ENCODE data around the gene TRAK2.
"Not testable (repeated sequence)": the region's sequence is repeated elsewhere in the genome, so short reads cannot be mapped to it uniquely, and the experiment has no call there.

Gene TRAK2

DNA sequence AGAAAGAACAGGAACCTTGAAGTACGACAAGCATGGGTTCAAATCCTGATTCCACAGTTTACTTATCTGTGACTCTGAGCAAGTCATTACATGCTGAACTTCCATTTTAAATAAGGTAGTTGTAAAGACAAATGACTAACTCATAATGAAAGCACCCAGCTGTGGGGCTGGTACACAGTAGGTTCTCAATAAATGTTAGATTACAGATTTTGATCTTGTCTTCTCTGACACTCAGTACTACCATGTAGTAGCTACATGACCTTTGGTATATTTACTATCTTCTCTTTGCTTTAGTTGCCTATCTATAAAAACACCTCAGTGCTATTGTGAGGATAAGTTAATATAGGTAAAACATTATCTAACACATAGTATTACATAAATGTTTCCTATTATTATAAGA is 3.2 kb downstream of the TRAK2 start:
- FAIRE-seq, result no peak

DNA sequence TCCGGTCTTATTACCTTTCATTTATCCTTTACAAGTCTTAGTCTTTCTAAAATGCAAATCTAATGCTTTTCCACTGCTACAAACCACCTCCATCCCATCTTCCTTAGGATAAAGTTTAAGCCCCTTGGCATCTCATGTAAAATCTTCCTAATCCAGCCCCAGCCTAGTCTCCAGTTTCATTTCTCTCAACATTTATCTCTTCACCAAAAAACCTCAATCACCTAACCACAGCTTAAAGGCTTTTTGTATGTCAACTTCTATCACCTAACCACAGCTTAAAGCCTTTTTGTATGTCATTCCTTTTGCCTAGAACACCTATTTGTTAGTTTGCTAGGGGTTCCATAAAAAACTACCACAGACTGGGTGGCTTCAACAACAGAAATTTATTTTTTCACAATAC is 4.2 kb downstream of the TRAK2 start:
- FAIRE-seq, result no peak

DNA sequence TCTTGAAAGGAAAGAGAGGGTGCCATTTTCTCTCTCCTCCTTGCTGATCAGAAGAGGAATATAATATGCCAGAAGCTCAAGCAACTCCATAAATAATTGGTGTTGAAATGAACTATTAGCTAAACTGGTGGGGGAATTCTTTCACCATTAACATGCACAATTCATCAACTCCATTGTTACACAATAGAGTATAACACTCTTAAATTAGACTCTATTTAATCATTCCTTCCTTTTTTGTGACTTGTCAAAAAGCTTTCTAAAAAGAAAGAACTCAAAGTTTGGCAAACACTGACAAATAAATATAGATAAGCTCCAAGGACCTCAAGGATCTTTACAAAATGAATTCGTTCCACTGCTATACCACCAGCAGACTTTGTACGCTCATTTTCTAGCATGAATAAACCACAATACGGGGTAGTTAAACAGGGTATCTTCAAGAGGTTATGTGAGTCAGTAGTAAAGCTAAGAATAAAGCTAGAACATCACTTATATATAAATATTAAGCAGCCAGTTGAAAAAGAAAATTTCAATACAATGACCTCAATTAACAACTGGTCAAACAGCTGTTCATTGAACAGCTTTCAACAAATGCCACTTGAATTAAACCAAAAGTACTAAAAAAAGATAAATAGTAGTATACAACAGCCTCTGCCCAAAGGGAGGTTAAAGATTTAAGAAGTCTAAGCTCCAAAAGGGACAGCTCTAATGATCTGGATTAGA is 6.4 kb downstream of the TRAK2 start:
- FAIRE-seq, result no peak

DNA sequence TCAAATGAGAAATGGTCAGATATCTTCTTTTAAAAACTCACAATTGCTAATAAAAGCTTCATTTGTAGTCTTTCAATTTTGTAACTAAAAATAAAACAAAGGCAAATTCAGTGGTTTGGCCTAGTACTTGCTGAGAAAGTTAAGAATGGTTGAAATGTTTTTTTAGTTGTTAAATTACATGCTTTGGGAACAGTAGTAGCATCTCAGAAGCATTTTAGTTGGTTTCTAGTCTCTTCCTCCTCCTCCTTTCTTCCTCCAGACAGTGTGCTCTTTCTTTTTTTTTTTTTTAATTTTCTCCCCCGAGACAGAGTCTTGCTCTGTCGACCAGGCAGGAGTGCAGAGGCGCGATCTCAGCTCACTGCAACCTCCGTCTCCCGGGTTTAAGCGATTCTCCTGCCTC is 9.8 kb downstream of the TRAK2 start:
- FAIRE-seq, result no peak

DNA sequence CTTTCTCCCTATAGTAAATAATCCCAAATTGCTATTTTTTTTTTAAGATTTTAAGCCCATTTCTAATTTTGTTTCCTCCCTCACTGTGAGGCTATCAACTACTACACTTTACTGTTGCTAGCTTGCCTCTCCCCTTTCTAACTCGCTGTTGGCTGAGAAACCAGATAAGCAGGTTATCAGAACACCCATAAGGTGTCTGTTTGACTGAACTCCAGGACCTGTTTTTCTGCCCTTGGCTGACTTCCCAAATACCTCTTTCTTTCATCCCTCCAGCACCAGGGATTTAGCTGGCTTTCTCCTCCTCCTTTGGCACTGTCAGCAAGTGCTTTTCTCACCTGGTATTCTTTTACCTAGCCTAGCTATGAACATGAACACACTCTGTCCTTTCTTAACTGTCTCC is 11.1 kb downstream of the TRAK2 start:
- no peak for FAIRE-seq

DNA sequence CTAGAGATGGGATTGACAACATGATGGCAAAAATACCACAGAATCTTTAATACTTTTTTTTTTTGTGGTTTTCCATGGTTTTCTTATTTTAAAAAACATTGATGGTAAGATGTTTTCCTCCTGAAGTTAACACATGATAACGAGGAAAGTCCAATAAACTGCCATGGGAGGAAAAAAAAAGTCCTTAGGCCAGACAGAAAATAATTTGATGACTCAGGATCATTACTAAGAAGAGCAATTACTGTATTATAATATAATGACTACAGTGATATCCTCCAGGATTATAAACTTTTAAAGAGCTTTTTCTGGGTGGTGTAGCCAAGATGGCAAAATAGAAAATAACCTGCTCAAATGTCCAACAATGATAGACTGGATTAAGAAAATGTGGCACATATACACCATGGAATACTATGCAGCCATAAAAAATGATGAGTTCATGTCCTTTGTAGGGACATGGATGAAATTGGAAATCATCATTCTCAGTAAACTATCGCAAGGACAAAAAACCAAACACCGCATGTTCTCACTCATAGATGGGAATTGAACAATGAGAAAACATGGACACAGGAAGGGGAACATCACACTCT is 11.8 kb downstream of the TRAK2 start:
- not testable (repeated sequence) for FAIRE-seq

DNA sequence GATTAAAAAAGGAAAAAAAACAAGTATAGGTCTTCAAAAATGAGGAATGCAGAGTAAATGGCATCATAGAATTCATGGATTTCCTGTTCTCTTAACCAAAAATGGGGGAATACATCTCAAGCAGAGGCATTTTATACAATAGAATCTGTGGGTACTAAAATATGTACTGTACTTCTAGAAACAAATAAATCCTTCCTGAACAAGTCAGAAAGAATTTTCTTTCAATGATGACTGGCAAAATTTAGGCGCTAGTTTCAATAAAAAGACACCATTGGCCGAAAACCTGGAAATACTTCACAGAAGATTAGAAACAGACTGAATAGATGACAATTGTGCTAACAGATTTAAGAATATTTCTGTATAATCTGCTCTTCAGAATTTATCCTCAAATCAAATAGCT is 15.1 kb downstream of the TRAK2 start:
- no peak for FAIRE-seq

DNA sequence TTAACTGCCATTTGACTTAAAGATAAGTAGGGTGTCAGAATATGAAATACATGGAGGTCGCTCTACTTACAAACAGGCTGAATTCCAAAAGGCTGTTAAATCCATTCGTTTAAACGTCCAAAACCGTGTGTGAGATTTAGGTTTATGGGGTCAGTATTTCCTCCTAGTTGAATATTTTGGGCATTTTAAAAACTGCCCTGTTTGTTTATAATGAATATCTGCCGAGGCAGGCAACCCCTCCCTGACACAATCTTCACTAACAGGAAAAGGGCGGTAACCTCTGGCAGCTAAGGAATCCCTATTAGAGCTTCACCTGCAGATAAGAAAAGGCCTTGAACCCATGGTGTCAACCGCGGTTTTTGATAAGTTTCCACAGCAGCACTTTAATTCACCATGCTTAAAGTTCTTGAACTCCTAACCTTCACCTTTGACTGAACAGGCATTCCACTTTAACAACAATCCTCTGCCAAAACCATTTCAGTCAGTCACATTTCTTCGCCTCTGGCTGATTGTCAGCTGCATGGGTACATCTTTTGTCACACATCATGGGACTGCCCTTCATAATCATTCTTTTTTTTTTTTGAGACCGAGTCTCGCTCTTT is 17.8 kb downstream of the TRAK2 start:
- FAIRE-seq, result no peak

DNA sequence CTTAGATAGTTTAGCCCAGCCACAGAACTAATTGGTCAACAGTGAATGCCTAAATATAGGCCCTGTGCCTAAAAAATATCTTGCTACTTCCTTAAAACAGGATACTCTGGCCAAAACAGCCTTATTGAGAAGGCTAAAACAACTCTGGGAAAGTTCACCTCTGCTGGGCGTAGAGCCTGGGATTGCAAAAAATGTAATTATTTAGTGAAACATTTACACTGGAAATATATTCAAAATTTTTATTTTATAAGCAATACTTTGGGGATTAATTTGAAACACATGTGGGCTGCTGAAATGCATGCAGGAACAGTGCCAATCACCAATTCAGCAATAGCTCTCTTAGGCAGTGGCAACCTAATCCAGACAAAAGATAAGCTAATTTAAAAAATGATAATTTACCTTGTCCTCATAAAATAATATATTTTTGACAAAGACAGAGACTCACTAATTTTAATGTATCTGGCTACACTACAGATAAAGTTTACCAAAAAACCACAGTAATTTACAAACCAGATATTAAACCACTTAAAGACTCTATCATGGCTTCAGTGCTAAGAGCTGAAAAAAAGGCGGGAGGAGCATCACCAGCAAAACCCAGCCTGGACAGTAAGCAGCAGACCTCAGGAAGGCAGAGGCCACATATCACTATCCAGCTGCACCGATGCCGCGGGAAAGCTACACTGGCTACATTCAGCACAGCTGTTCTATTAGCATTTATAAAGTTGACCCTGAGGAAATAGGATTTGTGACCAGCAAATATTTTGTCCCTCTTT is 18.5 kb downstream of the TRAK2 start:
- peak; percentile 21 for FAIRE-seq

DNA sequence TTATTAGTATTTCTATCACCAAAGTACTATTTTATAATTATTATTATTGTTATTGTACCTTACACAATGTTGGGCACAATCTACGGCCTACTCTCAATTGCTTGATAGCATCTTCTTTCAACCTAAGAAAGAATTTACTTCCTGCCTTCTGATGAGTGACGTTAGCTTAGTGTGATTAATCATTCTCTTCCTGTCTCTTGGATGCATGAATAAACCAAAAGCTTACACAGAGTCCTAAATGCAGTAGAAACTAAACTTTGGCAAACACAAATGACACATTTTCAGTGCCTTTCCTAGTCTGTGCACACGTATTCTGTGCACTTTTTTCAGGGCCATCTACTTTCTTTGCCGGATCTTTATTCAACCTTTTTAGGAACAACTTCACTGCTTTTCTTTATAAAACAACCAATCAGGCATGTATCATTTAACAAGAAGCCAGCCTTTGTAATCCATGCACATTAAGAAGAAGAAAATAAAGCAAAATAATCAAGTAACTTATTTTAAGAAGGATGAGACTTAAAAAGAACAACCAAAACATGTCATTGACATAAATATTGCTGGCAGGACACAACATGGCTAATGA is 19.1 kb downstream of the TRAK2 start:
- FAIRE-seq, result no peak

DNA sequence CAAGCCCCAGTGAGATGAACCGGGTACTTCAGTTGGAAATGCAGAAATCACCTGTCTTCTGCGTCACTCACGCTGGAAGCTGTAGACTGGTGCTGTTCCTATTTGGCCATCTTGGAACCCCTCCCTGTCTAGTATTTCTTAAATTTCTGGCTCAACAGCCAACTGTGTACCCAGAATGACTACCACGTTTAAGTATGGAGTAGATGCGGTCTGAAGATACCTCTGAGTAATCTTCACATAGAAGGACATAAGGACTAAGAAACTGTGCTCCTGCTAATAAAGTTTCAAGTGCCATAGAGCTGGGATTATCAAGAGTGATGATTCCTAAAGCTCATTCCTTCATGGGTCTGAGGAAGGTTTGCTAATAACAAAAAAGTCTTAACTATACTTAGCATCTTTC is 20.4 kb downstream of the TRAK2 start:
- FAIRE-seq, result no peak

DNA sequence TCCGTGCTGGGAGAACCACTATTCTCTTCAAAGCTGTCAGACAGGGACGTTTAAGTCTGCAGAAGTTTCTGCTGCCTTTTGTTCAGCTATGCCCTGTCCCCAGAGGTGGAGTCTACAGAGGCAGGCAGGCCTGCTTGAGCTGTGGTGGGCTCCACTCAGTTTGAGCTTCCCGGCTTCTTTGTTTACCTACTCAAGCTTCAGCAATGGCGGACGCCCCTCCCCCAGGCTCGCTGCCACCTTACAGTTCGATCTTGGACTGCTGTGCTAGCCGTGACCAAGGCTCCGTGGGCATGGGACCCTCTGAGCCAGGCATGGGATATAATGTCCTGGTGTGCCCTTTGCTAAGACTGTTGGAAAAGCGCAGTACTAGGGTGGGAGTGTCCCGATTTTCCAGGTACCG is 20.9 kb downstream of the TRAK2 start:
- not testable (repeated sequence) for FAIRE-seq

DNA sequence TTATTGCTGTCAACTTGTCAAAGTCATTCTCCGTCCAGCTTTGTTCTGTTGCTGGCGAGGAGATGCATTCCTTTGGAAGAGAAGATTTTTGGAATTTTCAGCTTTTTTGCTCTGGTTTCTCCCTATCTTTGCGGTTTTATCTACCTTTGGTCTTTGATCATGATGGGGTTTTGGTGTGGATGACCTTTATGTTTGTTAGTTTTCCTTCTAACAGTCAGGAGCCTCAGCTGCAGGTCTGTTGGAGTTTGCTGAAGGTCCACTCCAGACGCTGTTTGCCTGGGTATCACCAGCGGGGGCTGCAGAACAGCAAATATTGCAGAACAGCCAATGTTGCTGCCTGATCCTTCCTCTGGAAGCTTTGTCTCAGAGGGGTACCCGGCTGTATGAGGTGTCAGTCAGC is 21.4 kb downstream of the TRAK2 start:
- FAIRE-seq, result not testable (repeated sequence)

DNA sequence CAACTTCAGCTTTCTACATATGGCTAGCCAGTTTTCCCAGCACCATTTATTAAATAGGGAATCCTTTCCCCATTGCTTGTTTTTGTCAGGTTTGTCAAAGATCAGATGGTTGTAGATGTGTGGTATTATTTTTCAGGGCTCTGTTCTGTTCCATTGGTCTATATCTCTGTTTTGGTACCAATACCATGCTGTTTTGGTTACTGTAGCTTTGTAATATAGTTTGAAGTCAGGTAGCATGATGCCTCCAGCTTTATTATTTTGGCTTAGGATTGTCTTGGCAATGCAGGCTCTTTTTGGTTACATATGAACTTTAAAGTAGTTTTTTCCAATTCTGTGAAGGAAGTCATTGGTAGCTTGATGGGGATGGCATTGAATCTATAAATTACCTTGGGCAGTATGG is 22.9 kb downstream of the TRAK2 start:
- FAIRE-seq, result not testable (repeated sequence)

DNA sequence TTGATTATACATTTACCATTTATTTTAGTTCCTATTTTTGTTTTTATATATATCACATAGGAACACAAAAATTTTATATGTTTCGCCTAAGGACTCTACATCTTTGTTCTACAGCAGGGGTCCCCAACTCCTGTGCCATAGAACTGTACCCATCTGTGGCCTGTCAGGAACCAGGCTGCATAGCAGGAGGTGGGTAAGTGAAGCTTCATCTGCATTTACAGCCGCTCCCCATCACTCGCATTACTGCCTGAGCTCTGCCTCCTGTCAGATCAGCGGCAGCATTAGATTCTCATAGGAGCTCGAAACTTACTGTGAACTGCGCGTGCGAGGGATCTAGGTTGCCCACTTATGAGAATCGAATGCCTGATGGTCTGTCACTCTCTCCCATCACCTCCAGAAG is 25.3 kb downstream of the TRAK2 start:
- FAIRE-seq, result no peak

DNA sequence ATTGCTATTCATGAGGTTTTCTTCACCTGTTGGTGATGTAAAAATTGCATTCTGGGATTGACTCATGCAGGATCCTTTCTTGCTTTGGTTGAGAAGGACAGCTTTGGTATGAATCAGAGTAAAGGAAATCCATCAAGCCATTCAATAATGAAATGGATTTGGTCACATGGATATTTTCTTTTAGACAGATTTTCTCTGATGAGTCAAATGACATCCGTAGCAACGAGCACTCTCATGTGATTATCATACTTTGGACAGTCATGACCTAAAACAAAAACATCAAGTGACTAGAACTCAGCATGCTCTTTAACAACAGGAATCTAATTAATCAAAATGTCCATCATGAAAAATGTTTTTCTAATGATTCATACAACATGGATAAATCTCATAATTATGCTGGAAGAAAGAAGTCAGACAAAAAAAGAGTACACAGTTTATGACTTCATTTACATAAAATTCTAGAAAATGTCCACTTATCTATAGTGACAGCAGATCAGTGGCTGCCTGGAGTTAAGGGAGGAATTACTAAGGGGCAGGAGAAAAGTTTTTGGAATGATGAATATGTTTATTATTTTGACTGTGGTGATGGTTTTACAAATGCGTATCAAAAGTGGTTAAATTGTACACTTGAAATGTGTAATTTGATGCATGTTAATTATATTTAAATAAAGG is 30.7 kb downstream of the TRAK2 start:
- FAIRE-seq, result no peak

DNA sequence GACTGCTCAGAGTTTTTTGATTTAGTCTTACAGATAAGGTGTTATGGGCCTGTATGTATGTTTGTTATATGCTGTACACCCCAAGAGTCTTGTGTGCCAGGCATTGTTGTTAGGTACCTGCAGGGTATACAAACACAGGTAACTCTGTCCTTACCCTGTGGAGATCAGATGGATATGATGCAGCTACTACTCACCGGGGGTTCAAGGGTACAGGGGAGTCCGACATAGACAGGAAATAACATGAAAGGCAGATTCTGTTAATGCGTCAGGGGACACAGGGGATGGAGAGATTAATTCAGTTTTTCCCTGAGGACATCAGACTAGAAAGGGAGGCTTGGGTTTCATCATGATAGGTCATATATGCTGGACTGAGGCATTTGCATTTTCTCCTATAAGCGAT is 31.3 kb downstream of the TRAK2 start:
- FAIRE-seq, result no peak

DNA sequence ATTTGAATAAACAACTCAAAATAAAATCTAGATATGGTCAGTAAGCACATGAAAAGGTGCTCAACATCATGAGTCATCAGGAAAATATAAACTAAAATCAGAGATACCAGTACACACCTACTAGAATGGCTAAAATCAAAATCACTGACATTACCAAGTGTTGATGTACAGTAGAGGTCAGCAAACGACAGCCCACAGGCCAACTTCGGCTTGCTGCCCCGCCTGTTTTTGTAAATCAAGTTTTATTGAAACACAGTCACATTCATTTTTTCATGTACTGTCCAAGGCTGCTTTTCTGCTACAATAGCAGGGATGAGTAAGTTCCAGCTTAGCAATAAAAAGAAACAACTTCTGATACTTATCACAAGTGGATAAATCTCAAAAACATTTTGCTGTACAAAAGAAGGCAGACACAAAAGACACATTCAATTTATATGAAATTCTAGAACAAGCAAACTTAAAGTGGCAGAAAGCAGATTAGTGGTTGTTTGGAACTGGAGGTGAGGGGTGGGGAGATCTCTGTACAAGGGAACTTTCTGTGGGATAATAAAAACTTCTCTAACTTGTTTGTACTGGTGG is 32.1 kb downstream of the TRAK2 start:
- no peak for FAIRE-seq

DNA sequence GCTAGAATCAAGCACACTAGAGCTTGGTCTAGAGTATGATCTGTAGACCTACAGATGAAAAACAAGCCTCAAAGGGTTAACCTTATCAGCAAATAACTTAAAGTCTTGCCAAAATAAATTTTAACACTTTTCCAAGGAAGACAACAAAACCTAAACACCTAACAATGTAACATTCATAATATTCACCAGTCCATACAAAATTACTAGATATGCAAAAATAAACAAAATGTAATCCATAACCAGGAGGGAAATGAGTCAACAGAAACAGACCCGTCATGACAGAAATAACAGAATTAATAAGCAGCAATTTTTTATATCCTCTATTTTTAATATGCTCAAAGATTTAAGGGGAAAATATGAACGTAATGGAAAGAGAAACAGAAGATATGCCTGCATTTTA is 36.1 kb downstream of the TRAK2 start:
- no peak for FAIRE-seq

DNA sequence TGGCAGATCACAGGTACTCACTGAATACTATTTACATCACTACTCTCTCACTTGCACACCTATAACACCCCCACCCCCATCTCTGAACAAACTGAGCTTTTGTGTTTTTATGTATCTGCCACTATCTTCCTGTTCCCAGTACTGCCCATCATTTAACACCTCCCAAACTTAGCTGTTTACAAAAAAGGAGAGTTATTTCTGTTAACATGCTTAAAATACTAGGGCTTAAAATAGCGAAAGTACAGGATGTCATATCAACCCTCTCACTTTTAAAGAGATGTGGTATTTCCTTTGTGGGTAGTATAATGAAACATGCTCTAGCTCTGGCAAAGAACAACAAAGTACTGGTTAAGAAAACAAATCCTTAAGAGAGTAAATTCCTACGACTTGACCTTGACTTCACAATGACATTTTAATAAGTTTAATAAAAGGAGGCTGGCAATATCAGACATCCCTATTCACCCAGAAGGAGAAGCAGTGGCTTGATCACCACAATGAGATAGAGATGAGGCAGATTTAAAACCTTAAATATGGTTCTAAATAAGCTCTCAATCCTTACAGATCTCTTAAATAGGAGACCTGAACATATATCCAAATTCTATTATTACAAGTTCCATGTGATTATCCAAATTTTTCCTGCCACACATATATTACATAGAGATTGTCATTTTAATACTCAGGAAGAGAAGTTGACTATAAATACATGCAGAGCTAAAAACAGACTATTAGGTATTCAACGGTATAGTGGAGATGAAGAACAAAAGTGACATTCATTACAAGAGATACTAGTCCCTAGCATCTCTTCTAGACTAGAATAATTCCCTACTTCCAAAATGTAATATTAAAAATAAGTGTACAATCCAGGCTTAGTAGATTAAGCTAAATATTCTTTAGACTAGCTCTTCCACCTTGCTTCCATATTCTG is 36.9 kb downstream of the TRAK2 start:
- FAIRE-seq, result no peak

DNA sequence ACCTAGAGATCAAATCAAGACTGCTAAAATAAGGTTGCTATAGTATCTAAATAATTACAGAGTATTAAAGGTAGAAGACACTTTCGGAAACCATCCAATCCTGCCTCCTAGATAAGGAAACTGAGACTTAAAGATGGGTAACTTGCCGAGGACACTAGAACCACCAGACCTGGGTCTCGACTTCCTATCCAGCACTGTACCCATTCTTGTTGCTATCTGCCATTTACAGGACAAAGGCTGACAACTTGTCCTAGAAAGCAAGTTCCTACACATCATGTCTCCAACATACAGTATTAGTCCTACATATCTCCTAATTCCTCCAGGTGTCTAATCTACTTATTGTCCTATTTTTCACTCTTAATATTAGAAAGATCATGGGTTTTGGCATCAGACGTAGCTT is 37.7 kb downstream of the TRAK2 start:
- FAIRE-seq, result no peak

Data from endometrium (tissue), 2 donors.